Suppressor macrophage (primary cell): ENCODE measurements around the gene ATP6V0E2.
"Not testable (repeated sequence)": the region's sequence is repeated elsewhere in the genome, so short reads cannot be mapped to it uniquely, and the experiment has no call there.

Source experiments
- DNase-seq, 4 experiments: peaks; one replicate each; pipeline ENCODE4 v3.0.0-alpha.2; 2020 to 2022

The ATP6V0E2 gene

DNA sequence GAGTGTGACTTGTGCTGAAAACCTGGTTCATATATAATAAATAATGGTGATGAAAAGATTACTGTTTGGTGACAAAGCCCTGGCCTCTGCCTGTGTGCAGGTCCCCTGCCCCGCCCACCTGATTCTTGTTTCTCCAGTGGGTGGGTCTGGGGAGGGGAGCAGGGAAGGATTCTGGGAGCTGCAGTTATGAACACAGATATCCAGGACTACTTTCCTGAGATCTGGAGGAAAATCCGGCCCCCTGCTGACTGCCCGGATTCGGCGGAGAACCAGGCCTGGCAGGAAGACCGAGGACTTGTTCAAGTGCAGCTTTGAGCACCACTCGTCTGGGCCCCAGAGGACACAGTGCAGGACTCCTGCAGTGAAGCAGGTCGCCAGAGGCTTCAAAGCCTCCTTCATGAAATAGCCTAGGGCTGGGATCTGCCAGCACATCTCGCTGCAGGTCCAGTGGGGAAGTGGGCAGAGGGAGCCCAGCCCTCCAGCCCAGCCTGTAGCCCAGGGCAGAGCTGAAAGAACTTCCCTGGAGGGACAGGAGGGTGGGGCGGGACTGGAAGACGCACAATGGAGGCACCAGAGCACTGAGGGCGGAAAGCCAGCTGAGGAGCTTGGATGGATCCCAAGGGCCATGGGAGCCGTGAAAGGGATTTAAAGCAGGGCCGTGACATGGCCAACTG is 7.0 kb downstream of the ATP6V0E2 start:
- no peak for DNase-seq

DNA sequence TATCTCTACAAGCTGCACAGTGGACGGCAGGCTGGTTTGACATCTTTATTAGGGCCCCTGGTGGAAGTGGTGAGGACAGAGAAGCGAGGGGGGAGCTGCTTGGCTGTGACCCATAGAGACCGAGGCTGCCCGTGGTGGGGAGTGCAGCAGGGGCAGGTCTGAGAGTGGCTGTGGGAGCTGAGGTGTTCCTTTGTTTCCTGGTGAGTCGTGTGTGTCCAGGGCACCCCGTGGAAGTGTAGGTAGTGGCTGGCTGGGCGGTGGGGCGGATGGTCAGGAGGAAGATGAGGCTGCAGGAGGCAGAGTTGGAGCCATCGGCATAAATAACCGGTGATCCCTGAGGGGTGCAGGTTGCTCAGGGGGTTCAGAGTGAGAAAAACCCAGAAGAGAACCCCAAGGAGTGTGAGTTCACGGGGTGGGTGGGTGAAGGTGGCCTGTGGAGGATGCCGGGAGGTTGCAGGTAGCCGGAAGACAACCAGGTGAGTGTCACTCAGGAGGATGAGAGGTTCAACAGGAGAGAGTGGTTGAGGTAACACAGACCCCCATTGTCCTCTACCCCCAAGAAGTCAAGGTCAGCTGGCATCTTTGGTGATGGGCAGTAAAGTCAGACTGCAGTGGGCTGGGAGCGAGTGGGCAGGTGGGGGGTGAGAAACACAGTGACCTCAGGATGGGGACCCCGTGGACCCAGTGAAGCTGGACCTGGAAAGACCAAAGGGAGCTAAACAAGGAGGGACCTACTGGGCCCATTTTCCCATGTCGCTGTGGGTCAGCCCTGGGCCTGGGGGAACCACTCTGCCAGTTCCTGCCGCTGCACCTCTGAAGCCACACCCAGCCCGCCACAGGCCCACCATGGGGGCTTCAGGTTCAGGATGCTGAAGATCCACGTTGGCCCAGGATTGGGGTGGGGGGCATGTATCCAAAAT is 7.8 kb downstream of the ATP6V0E2 start:
- DNase-seq = no peak

DNA sequence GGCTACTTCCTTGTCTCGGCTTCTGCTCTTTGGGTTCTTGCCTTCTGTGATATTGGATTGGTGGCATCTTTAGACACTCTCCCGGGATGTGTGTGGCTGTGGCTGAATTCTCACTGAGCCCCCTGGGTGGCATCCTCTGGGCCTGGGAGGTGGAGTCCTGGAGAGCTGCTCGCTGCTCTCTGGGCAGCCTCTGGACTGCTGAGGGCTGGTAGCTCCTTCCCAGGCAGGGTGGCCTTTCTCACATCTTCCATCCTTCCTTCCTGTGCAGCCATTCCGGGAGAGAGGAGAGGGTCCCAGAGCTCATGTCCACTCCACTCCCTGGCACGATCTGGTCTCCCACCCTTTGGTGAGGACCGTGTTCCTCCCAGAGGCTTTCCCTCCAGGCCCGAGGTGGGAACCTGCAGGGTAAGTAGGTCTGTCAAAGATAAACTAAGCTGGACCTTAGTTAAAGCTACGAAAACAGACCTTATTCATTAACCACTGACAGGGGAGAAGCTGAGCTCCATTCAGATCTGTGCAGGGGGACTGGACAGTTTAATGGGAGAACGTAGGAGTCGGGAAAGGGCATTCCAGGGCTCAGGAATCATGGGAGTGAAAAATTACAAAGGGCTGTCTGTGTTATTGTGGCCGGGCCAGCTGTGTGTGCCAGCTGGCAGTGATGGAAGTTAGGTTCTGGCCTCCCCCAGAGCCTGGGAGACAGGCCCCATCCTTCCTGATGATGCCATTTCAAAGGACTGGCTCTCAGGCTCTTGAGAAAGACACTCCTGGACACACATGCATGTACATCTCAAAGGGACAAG is 8.7 kb downstream of the ATP6V0E2 start:
- DNase-seq = no peak

GRCh38 chr7:149883048-149883438 is 9.3 kb downstream of the ATP6V0E2 start:
- DNase-seq = no peak

GRCh38 chr7:149883452-149883861 is 9.7 kb downstream of the ATP6V0E2 start:
- DNase-seq = peak; percentile 50 to 69 (median 62)

DNA sequence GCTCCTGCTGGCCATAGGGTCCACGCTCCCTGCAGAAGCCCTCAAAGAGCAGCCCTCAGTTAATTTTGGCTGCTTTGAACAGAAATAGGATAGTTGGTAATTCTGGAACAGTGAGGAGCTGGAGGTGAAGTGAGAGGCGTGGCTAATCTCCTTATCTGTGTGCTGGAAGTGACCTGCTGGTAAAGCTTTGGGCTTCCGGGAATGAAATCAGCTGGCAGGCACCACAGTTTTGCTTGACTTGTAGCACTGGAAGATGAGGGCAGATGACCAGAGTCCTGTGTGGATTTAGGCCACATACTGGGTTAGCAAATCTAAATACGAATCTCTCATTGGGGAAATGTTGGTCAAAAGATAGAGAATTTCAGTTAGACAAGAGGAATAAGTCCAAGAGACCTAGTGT is 10.2 kb downstream of the ATP6V0E2 start:
- DNase-seq = no peak

GRCh38 chr7:149884541-149884940 is 10.8 kb downstream of the ATP6V0E2 start:
- DNase-seq = no peak

DNA sequence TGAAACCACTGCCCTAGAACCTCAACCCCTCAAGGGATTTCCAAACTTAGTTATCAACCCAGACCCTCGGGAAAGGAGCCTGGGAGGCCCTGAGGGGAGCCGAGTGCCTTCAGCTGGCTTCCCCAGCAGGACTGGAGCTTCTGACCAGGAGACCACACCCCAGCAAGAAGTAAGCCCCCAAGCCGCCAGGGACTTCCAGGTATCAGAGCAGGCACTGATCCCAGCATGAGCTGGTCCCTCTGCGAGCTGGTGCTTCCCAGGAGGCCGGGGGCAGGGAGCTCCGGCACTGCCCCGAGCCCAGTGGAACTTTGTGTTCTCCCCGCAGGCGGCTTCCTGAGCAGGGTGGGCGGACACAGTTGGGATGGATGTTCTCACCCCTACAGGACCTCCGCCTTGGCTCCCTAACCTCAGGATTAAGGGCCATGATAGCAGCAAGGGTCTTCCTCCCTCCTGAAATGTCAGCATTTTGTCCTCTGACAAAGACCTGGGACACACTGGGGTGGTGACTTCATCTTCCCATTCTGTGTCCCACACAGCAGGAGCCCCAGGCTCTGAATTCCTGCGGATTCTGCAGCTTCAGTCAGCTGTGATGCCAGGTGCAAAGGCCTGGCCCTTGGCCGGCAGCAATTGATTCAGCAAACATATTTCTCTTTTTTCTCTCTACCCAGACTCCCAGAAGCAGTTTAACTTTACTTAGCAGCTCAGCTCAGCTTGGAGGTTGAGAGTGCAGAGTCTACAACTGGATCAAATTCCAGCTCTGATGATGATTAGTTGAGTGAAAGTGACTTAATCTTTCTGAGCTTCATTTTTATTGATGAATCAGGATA is 11.6 kb downstream of the ATP6V0E2 start:
- DNase-seq = no peak

DNA sequence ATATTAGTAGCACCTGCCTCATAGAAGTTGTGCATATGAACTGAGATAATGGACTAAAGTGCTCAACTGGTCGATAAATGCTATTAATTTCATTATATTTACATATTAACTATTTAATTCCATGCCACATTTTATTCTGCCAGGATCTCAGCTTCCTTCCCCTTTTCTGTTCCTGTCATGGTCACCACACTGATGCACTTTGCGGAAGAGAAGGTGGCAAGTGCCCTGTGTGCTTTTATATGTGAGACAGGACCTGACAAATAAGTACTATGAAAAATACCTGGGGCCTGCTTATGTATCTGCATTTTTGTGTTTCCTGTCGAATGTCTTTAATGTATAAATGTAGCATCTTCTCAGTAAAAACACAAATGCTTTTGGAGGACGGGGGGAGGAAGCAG is 12.2 kb downstream of the ATP6V0E2 start:
- peak in 3 of 4 experiments; percentile 30 to 56 (median 36) for DNase-seq

DNA sequence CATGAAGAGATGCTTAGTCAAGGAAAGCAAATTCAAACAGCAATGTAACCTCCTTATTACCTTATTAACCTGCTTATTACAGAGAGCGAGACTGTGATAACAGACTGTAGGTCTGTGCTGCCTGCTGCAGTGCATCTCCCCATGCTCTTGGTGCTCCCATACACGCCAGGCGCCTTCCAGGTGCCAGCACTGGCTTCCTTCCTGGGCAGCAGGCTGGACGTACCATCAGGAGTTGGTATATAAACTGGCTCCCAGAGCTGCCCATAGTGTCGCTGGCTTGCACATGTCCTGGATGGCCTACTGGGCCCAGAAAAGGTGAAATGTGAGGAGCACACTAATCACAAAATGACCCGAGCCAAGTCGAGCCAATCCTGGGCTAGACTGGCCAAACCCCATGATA is 13.5 kb downstream of the ATP6V0E2 start:
- no peak for DNase-seq

GRCh38 chr7:149890715-149891114 is 16.9 kb downstream of the ATP6V0E2 start:
- DNase-seq = not testable (repeated sequence)

DNA sequence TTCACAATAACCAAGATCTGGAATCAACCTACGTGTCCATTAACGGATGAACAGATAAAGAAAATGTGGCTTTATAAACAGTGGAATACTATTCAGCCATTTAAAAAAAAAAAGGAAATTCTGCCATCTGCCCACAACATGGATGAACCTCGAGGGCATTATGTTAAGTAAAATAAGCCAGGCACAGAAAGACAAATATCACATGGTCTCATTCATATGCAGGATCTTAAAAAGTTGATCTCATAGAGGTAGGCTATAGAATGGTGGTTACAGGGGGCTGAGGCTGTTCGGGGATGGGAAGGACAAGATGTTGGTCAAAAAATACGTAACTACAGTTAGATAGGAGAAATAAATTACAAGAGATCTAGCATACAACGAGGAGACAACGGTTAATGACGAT is 21.2 kb downstream of the ATP6V0E2 start:
- not testable (repeated sequence) for DNase-seq

- DNase-seq = not testable (repeated sequence)
Measured at GRCh38 chr7:149907776-149908376, 34.1 kb downstream of the ATP6V0E2 start.

DNA sequence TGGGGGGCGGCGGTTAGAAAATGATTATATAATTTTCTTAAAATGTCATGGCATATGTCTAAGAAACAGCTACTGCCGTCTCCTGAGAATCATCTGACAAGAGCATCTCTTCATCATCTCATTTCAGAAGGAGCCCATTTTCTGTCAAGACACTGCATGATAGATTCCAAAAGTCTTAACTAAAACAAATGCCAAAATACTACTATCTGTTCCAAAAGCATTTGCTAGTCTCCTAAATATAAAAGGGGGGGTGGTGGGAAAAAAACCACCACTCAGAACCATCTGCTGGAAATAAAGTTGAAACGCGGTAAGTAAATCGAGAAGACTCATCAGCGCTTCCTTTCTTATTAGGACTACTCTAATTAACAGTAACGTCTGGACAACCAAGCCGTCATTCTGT is 36.5 kb downstream of the ATP6V0E2 start:
- DNase-seq = not testable (repeated sequence)

- not testable (repeated sequence) for DNase-seq
Measured at GRCh38 chr7:149912126-149912525, 38.4 kb downstream of the ATP6V0E2 start.

DNA sequence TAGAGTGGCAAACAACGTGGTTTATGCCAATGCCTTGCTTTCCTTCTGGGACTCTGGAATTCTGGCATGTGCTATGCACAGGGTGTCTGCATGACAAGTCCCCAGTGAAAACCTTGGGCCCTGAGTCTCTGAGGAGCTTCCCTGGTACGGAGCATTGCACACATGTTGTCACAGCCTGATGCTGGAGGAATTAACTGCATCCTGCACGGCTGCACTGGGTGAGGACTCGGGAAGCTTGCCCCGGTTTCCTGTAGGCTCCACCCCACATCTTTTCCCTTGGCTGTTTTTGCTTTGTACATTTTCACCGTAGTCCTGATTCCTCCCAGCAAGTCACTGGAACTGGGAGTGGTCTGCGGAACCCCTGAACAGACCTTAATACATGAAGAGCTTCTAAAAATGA is 52.6 kb downstream of the ATP6V0E2 start:
- not testable (repeated sequence) for DNase-seq
